Activated T-helper 17 cell treated with anti-CD3 and anti-CD28 coated beads, Interleukin-2, amount 50 U/mL, for 72 hours (primary cell): ENCODE data around the gene IFNLR1. TPM values are rescaled to one million over a fixed set of nuclear protein-coding genes. Genes with fewer than 3 reads are reported as not detected.

ENCODE experiments used
- ATAC-seq: fragments of 150-1000 bp; cut with Tn5 transposase; replicated peaks from 2 replicates; pipeline ENCODE4 v1.10.0; 2021; ENCODE audit warnings: mild to moderate bottlenecking, moderate library complexity
- H3K27ac Mint-ChIP-seq: one replicate; pipeline ENCODE4 v1.8.0; 2022; ENCODE audit warnings: mixed read lengths
- H3K27me3 Mint-ChIP-seq: one replicate; pipeline ENCODE4 v1.8.0; 2022; ENCODE audit warnings: mixed read lengths
- H3K36me3 Mint-ChIP-seq: one replicate; pipeline ENCODE4 v1.8.0; 2022; ENCODE audit warnings: low read depth, mild to moderate bottlenecking, mixed read lengths
- H3K4me1 Mint-ChIP-seq: one replicate; pipeline ENCODE4 v1.8.0; 2022; ENCODE audit warnings: mixed read lengths
- H3K4me3 Mint-ChIP-seq: one replicate; pipeline ENCODE4 v1.8.0; 2022; ENCODE audit warnings: mild to moderate bottlenecking, mixed read lengths
- H3K9me3 Mint-ChIP-seq: one replicate; pipeline ENCODE4 v1.8.0; 2022; ENCODE audit warnings: mixed read lengths
- total RNA-seq, 2 donors: library from RNA; stranded (reverse); gene quantifications; one replicate each; pipeline ENCODE4 v1.2.3, GENCODE V29; 2022

The IFNLR1 gene
- total RNA-seq, 2 donors from 2014 or later = 1.6 to 9.2 TPM

- Mint-ChIP-seq H3K27ac (no peak overlapping the region), H3K4me3 (no peak overlapping the region), H3K4me1 (peaks cover 4% of the 10 kb centered on the region), H3K9me3 (no peaks in the 10 kb centered on the region), H3K36me3 (no peaks in the 10 kb centered on the region), H3K27me3 (peaks cover 16% of the 10 kb centered on the region)
- peak; percentile 59 for ATAC-seq
Observed at GRCh38 chr1:24155011-24155782, 31.9 kb downstream of the IFNLR1 start.

GRCh38 chr1:24154215-24154614 lies 32.9 kb downstream of the IFNLR1 start:
- ATAC-seq = no peak
- Mint-ChIP-seq H3K4me1 (peaks cover 8% of the 10 kb centered on the region), H3K36me3 (no peaks in the 10 kb centered on the region), H3K9me3 (no peaks in the 10 kb centered on the region), H3K4me3 (no peak overlapping the region), H3K27me3 (peaks cover 16% of the 10 kb centered on the region), H3K27ac (no peak overlapping the region)

- Mint-ChIP-seq H3K4me1 (peaks cover 8% of the 10 kb centered on the region), H3K27ac (no peak overlapping the region), H3K4me3 (no peak overlapping the region), H3K9me3 (no peaks in the 10 kb centered on the region), H3K36me3 (no peaks in the 10 kb centered on the region), H3K27me3 (peaks cover 16% of the 10 kb centered on the region)
- ATAC-seq = no peak
Observed at GRCh38 chr1:24152631-24153494, 34.2 kb downstream of the IFNLR1 start.

GRCh38 chr1:24151175-24151533 lies 35.9 kb downstream of the IFNLR1 start:
- Mint-ChIP-seq H3K9me3 (no peaks in the 10 kb centered on the region), H3K36me3 (no peaks in the 10 kb centered on the region), H3K27ac (no peak overlapping the region), H3K4me1 (peaks cover 8% of the 10 kb centered on the region), H3K4me3 (peak overlapping the region; percentile 58), H3K27me3 (peaks cover 16% of the 10 kb centered on the region)
- ATAC-seq = no peak

- Mint-ChIP-seq H3K4me3 (peak overlapping the region; percentile 58), H3K36me3 (no peaks in the 10 kb centered on the region), H3K9me3 (no peaks in the 10 kb centered on the region), H3K27ac (peak overlapping the region; percentile 2), H3K4me1 (peaks cover 8% of the 10 kb centered on the region), H3K27me3 (peaks cover 16% of the 10 kb centered on the region)
- peak; percentile 87 for ATAC-seq
Observed at GRCh38 chr1:24150234-24151174, 36.6 kb downstream of the IFNLR1 start.

- Mint-ChIP-seq H3K9me3 (no peaks in the 10 kb centered on the region), H3K27ac (no peak overlapping the region), H3K4me3 (peak overlapping the region; percentile 58), H3K36me3 (no peaks in the 10 kb centered on the region), H3K4me1 (peaks cover 8% of the 10 kb centered on the region), H3K27me3 (peaks cover 16% of the 10 kb centered on the region)
- ATAC-seq = peak; percentile 83
Observed at GRCh38 chr1:24149866-24150233, 37.2 kb downstream of the IFNLR1 start.

- H3K9me3 Mint-ChIP-seq = no peaks in the 10 kb centered on the region
- peaks cover 8% of the 10 kb centered on the region for H3K4me1 Mint-ChIP-seq
- H3K4me3 Mint-ChIP-seq = no peak overlapping the region
- H3K27ac Mint-ChIP-seq = no peak overlapping the region
- peaks cover 26% of the 10 kb centered on the region for H3K27me3 Mint-ChIP-seq
- no peak for ATAC-seq
- no peaks in the 10 kb centered on the region for H3K36me3 Mint-ChIP-seq
Observed at GRCh38 chr1:24147816-24148215, 39.3 kb downstream of the IFNLR1 start.

GRCh38 chr1:24147194-24147593 lies 39.9 kb downstream of the IFNLR1 start:
- no peak for ATAC-seq
- Mint-ChIP-seq H3K9me3 (no peaks in the 10 kb centered on the region), H3K4me3 (no peak overlapping the region), H3K36me3 (no peaks in the 10 kb centered on the region), H3K27me3 (peaks cover 26% of the 10 kb centered on the region), H3K4me1 (peaks cover 8% of the 10 kb centered on the region), H3K27ac (no peak overlapping the region)

GRCh38 chr1:24142546-24143534 lies 44.2 kb downstream of the IFNLR1 start, which contains the start of gene IL22RA1:
TSS of gene IL22RA1 (minus strand) at chr1:24143140. CDS start at chr1:24143082, 58 bp downstream.
- Mint-ChIP-seq H3K27me3 (peaks cover 10% of the 10 kb centered on the region), H3K27ac (no peak within 1 kb of the TSS), H3K4me3 (no peak within 1 kb of the TSS), H3K9me3 (no peaks in the 10 kb centered on the region), H3K36me3 (no peaks in the 10 kb centered on the region), H3K4me1 (no peaks in the 10 kb centered on the region)
- ATAC-seq = no peak

- Mint-ChIP-seq H3K9me3 (no peaks in the 10 kb centered on the region), H3K27me3 (peaks cover 12% of the 10 kb centered on the region), H3K4me3 (no peak overlapping the region), H3K27ac (no peak overlapping the region), H3K4me1 (no peaks in the 10 kb centered on the region), H3K36me3 (no peaks in the 10 kb centered on the region)
- no peak for ATAC-seq
Observed at GRCh38 chr1:24141311-24141997, 45.6 kb downstream of the IFNLR1 start.

- no peak overlapping the region for H3K27ac Mint-ChIP-seq
- no peaks in the 10 kb centered on the region for H3K4me1 Mint-ChIP-seq
- H3K36me3 Mint-ChIP-seq = no peaks in the 10 kb centered on the region
- no peak overlapping the region for H3K4me3 Mint-ChIP-seq
- no peak for ATAC-seq
- H3K9me3 Mint-ChIP-seq = no peaks in the 10 kb centered on the region
- peaks cover 17% of the 10 kb centered on the region for H3K27me3 Mint-ChIP-seq
Observed at GRCh38 chr1:24140741-24141181, 46.3 kb downstream of the IFNLR1 start.

GRCh38 chr1:24139841-24140425 lies 47.2 kb downstream of the IFNLR1 start:
- Mint-ChIP-seq H3K9me3 (no peaks in the 10 kb centered on the region), H3K4me1 (no peaks in the 10 kb centered on the region), H3K36me3 (no peaks in the 10 kb centered on the region), H3K27ac (no peak overlapping the region), H3K27me3 (peaks cover 17% of the 10 kb centered on the region), H3K4me3 (no peak overlapping the region)
- ATAC-seq = no peak

- Mint-ChIP-seq H3K4me1 (no peaks in the 10 kb centered on the region), H3K27ac (no peak overlapping the region), H3K36me3 (no peaks in the 10 kb centered on the region), H3K27me3 (peaks cover 13% of the 10 kb centered on the region), H3K4me3 (no peak overlapping the region), H3K9me3 (no peaks in the 10 kb centered on the region)
- ATAC-seq = no peak
Observed at GRCh38 chr1:24139222-24139489, 47.9 kb downstream of the IFNLR1 start.
